Stimulated activated naive CD8-positive, alpha-beta T cell treated with anti-CD3 and anti-CD28 coated beads, Interleukin-15, Interleukin-2, amounts not matched to agents 100 ng/mL and 50 ng/mL, for 24 hours (primary cell): Measurements from ENCODE around the gene ARHGAP15.
A peak's percentile ranks its signal among the peaks of the same experiment; 100 is the strongest.

Source experiments
- H3K27ac Mint-ChIP-seq: one replicate; pipeline ENCODE4 v1.8.0; 2021; ENCODE audit warnings: mild to moderate bottlenecking, mixed read lengths
- H3K27me3 Mint-ChIP-seq: one replicate; pipeline ENCODE4 v1.8.0; 2021; ENCODE audit warnings: mixed read lengths
- H3K36me3 Mint-ChIP-seq: one replicate; pipeline ENCODE4 v1.8.0; 2021; ENCODE audit warnings: low read depth, mixed read lengths
- H3K4me1 Mint-ChIP-seq: one replicate; pipeline ENCODE4 v1.8.0; 2021; ENCODE audit warnings: low read depth, mixed read lengths
- H3K4me3 Mint-ChIP-seq: one replicate; pipeline ENCODE4 v1.8.0; 2021; ENCODE audit warnings: mild to moderate bottlenecking, mixed read lengths
- H3K9me3 Mint-ChIP-seq: one replicate; pipeline ENCODE4 v1.8.0; 2021; ENCODE audit warnings: mixed read lengths

The ARHGAP15 gene

DNA sequence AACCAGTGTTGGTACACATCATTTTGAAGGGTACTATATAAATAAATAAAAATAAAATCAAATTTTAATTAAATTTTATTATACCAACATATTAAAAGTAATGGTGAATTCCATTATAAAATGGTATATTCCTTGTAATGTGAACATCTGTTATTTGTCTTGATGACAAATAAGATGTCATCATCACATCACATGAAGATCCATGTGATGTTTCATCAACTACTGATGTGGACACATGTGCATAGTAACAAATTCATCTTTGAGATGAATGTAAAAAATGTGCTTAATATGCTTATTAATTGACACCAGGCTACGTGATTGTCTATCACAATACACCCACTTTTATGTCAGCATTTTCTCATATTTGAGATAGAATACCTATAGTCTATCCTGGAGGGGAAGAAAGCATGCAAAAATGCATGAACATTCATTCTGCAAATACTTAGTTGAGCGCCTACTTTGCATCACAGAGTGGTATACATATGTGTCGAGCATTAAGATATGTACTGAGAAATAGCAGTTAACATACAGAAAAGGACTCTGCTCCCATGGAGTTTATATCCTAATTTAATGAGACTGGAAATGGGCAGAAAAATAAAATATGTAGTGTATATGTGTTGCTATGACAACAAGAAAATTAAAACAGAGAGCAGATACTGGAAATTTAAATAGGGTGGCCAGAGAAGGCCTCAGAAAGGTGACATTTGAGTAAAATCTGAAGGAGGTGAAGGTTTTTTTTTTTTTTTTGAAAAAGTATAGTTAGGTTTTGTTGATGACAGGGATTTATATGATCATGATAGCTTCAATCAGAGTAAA, 281.1 kb downstream of the ARHGAP15 start:
- H3K4me3 Mint-ChIP-seq = no peak overlapping the region
- H3K27ac Mint-ChIP-seq = no peak overlapping the region
- H3K36me3 Mint-ChIP-seq = peaks cover 35% of the 10 kb centered on the region
- H3K27me3 Mint-ChIP-seq = no peaks in the 10 kb centered on the region
- H3K9me3 Mint-ChIP-seq = peaks cover 8% of the 10 kb centered on the region
- peaks cover 15% of the 10 kb centered on the region for H3K4me1 Mint-ChIP-seq

DNA sequence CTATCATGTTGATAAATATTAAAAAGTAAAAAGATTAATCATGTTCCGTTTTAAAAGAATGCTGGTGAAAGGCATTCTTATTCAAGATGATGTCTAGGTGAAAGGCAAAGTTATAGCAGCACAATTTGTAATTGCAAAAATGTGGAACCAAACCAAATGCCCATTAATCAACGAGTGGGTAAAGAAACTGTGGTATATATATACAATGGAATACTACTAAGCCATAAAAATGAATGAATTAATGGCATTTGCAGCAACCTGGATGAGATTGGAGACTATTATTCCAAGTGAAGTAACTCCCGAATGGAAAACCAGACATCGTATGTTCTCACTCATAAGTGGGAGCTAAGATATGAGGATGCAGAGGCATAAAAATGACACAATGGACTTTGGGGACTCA, 286.4 kb downstream of the ARHGAP15 start:
- H3K4me1 Mint-ChIP-seq = peaks cover 25% of the 10 kb centered on the region
- H3K9me3 Mint-ChIP-seq = peaks cover 8% of the 10 kb centered on the region
- H3K27me3 Mint-ChIP-seq = no peaks in the 10 kb centered on the region
- H3K27ac Mint-ChIP-seq = no peak overlapping the region
- peaks cover 28% of the 10 kb centered on the region for H3K36me3 Mint-ChIP-seq
- no peak overlapping the region for H3K4me3 Mint-ChIP-seq

DNA sequence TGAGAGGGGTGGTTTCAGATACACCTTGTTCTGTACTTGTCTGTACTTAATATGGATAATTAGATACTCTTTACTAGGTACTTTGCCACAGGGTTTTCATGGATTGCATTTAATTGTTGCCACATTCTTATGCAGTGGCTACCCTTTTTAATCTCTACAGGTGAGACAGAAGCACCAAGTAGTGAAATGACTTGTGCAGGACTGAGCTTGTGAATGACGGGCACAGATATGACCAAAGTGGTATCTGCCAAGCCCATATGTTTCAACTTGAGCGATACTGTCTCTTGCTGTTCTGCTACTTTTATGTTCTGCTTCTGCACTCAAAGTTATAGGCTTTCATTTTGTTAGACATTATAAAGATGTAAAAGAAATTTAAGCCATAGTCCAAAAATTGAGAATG, 288.2 kb downstream of the ARHGAP15 start:
- peaks cover 40% of the 10 kb centered on the region for H3K4me1 Mint-ChIP-seq
- no peak overlapping the region for H3K4me3 Mint-ChIP-seq
- no peak overlapping the region for H3K27ac Mint-ChIP-seq
- peaks cover 24% of the 10 kb centered on the region for H3K36me3 Mint-ChIP-seq
- peaks cover 4% of the 10 kb centered on the region for H3K9me3 Mint-ChIP-seq
- H3K27me3 Mint-ChIP-seq = no peaks in the 10 kb centered on the region

DNA sequence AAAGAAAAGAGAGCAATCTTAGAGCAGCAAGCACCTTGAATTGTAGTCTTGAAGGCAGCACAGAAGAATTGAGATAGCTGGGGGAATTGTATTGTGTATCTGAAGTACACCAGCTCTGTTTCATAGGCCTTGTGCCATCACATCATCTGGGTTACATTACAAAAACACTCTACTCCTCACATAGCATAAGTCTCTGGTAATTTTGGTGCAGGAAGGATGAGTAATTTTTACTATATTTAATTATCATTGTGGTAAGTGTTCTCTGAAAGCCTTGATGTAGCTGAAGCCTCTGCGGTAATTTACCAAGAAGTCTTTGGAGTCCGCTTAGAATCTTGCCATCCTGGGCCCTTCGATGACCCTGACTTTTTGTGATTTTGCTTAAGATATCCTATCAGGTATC, 291.1 kb downstream of the ARHGAP15 start:
- no peak overlapping the region for H3K4me3 Mint-ChIP-seq
- H3K36me3 Mint-ChIP-seq = peaks cover 13% of the 10 kb centered on the region
- no peaks in the 10 kb centered on the region for H3K9me3 Mint-ChIP-seq
- peaks cover 52% of the 10 kb centered on the region for H3K4me1 Mint-ChIP-seq
- H3K27ac Mint-ChIP-seq = no peak overlapping the region
- no peaks in the 10 kb centered on the region for H3K27me3 Mint-ChIP-seq

DNA sequence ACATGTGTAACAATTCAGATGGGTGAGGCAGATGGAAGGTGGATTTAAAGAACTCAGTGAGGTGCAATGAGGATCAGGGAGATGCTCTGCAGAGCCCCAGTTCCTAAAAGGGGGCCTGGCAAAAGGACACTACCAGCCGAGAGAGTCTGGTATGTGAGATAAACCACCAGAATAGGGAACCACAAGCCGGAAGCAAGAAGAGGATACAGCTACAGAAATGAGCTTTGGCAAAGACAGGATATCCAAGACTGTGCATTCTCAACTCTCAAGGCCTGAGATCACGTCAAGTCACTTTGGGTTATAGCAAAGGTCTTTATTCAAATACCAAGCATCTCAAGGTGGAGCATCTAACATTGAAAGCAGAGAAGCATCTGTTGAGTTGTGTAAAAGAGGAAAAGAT, 293.5 kb downstream of the ARHGAP15 start:
- no peaks in the 10 kb centered on the region for H3K27me3 Mint-ChIP-seq
- peak overlapping the region; percentile 15 for H3K27ac Mint-ChIP-seq
- H3K9me3 Mint-ChIP-seq = no peaks in the 10 kb centered on the region
- no peak overlapping the region for H3K4me3 Mint-ChIP-seq
- H3K36me3 Mint-ChIP-seq = peaks cover 17% of the 10 kb centered on the region
- peaks cover 45% of the 10 kb centered on the region for H3K4me1 Mint-ChIP-seq

DNA sequence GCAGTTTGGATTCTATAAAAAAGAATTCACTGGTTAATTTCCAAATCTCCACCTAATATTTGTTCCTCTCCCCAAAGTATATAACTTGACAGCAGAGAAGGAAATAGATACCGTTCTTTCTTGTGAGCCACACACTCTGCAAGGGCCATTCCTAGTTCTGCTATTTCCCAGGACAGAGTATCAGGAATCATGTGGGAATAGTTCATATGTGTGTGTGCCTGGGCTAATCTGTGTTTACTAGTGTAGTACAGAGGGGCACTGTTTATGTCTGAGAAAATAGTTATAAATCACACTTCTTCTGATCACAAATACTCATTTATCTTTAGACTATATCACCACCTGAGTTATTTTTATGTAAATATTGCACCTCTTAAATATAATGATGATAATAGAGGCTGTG, 296.7 kb downstream of the ARHGAP15 start:
- H3K36me3 Mint-ChIP-seq = peaks cover 19% of the 10 kb centered on the region
- no peaks in the 10 kb centered on the region for H3K9me3 Mint-ChIP-seq
- H3K4me1 Mint-ChIP-seq = peaks cover 52% of the 10 kb centered on the region
- no peak overlapping the region for H3K4me3 Mint-ChIP-seq
- H3K27me3 Mint-ChIP-seq = no peaks in the 10 kb centered on the region
- H3K27ac Mint-ChIP-seq = no peak overlapping the region

DNA sequence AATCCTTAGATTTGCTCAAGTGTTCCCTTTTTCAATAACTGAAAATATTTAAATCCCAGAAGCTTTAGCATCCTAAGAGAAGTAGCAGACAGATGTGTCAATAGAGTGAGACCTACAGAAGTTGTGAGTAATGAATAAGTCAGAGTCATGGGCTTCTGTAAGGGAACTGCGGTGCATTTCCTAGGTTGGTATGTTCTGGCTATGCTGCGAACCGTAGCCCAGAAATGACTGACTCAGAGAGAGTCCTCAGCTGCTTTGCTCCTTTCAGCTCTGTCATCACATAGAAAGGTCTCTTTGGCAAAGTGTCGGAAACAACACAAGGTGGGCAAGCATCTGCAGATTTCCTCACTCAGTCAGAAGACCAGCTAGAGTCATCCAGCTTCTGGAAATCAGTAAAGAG, 297.1 kb downstream of the ARHGAP15 start:
- H3K27me3 Mint-ChIP-seq = no peaks in the 10 kb centered on the region
- H3K4me3 Mint-ChIP-seq = no peak overlapping the region
- H3K27ac Mint-ChIP-seq = no peak overlapping the region
- H3K9me3 Mint-ChIP-seq = no peaks in the 10 kb centered on the region
- H3K4me1 Mint-ChIP-seq = peaks cover 53% of the 10 kb centered on the region
- peaks cover 19% of the 10 kb centered on the region for H3K36me3 Mint-ChIP-seq

DNA sequence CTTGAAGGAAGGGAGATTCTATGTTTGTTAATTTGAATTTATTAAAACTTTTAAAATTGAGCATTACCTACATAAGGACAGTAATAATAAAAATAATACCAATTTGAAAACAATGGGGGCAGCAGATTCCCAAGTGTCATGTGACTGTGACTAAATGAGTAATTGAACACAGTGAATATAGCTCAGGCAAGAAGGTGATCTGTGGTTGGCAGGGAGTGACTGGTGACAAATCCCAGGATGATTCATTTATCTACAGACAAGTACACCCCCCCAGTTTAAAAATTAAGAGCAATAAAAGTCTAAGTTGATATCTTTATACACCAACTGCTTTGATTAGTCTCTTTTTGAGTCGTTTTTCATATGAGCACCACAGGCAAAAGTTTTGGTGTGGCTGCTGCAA, 299.5 kb downstream of the ARHGAP15 start:
- H3K27ac Mint-ChIP-seq = no peak overlapping the region
- H3K36me3 Mint-ChIP-seq = peaks cover 8% of the 10 kb centered on the region
- H3K27me3 Mint-ChIP-seq = no peaks in the 10 kb centered on the region
- H3K4me3 Mint-ChIP-seq = no peak overlapping the region
- H3K4me1 Mint-ChIP-seq = peaks cover 42% of the 10 kb centered on the region
- no peaks in the 10 kb centered on the region for H3K9me3 Mint-ChIP-seq

DNA sequence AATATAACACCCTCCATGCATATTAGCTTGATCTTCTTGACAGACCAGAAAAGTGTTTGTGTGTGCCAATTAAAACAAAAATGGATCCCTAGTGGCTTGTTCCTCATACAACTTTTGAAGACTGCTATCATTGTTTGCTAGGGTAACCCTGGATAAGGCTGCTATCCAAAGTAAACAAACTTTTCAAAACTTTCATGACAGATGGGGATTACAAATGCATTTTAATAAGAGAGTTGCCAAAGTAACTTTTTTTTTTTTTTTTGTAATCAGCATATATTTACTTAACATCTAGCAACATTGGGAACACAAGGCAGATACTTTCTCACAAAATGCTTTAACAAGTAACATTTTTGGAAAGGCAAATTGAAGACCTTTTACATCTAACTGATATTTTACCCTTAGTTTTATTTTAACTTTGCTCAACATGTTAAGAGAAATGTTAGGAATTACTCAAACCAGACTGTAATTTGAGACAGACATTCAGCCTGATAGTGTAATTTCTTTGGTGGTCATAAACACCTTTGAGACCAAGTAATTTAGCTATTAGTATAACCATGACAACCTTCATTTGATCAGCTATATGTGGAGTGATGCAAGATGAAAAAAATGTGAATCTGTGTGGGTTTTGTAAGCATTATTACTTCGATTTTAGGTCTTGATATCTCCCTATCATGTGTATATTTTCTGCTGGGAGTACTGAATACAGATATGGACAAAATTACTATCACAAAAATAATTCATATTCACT, 300.9 kb downstream of the ARHGAP15 start:
- no peaks in the 10 kb centered on the region for H3K27me3 Mint-ChIP-seq
- H3K9me3 Mint-ChIP-seq = no peaks in the 10 kb centered on the region
- H3K27ac Mint-ChIP-seq = no peak overlapping the region
- no peak overlapping the region for H3K4me3 Mint-ChIP-seq
- peaks cover 8% of the 10 kb centered on the region for H3K36me3 Mint-ChIP-seq
- peaks cover 42% of the 10 kb centered on the region for H3K4me1 Mint-ChIP-seq

DNA sequence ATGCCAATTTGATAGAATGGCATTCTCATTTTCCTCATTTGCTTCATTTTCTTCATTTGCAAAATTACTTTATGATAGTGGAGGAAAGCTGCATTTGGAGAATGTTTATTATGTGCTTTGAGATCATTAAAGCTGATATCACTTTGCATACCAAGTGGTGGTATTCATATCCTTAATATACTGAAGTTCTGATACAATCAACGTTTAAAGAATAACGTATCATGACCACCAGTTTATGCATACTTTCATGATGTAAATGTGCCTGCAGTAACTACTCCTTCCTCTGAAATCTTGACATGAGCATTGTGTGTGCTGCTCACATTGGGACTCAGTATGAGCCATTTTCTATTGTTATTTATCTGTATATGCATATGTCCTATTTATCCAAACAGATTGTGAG, 302.1 kb downstream of the ARHGAP15 start:
- Mint-ChIP-seq H3K36me3 (peaks cover 4% of the 10 kb centered on the region), H3K4me3 (no peak overlapping the region), H3K4me1 (peaks cover 42% of the 10 kb centered on the region), H3K27ac (no peak overlapping the region), H3K27me3 (no peaks in the 10 kb centered on the region), H3K9me3 (no peaks in the 10 kb centered on the region)

DNA sequence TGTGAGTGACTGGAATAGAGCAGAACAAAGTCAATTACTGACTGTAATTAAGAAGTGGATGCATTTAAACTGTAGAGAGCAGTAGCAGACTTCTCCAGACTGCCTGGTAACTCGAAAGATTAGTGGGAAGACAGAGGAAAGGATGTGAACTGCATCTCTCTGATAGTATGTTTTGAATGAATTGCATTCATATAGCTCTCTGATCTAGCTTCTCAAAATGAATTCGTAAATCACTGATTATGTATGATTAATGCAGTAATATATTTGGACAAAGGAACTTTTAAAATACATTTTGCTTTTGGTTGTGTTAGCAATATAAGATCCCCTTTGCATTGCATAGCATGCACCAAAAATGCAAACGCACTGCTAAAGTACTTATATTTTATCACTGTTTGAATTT, 304.0 kb downstream of the ARHGAP15 start:
- Mint-ChIP-seq H3K4me1 (peaks cover 35% of the 10 kb centered on the region), H3K9me3 (no peaks in the 10 kb centered on the region), H3K27ac (no peak overlapping the region), H3K36me3 (peaks cover 7% of the 10 kb centered on the region), H3K4me3 (no peak overlapping the region), H3K27me3 (no peaks in the 10 kb centered on the region)

DNA sequence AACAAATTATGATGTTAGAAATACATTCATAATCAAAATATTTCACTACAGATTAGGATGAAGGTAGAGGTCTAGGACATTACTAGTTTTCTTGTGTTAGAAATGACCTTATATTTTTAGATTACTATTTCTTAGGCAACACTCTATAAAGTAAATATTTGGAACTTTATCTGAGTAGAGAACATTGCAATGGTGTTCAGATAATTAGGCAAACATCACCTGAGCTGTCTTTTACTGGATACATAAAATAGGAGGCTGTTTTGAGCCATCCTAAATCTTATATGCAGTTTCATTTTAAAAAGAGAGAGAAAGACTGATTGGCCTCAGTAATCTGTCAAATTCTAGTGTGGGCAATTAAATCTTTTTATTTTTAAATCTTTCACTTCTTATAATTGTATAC, 304.6 kb downstream of the ARHGAP15 start:
- Mint-ChIP-seq H3K36me3 (peaks cover 12% of the 10 kb centered on the region), H3K27me3 (no peaks in the 10 kb centered on the region), H3K27ac (no peak overlapping the region), H3K4me1 (peaks cover 29% of the 10 kb centered on the region), H3K4me3 (no peak overlapping the region), H3K9me3 (no peaks in the 10 kb centered on the region)

DNA sequence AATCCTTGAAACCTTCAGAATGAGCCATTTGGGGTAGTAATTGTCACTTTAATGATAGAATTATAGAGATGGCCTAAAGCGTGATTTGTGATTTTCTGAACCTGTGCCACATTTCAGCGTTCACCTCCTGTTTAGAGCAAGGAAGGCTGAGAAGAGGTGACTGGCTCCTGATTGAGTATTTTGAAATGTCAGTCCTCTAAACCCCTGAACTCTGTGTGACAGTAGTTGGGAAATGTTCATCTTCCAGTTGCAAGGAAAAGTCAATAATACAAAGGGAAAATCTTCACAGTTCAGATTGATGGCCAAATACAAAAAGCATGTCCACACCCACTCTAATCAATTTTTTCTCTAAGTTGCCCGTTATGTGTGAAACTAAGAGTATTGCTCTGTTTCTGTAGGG, 305.2 kb downstream of the ARHGAP15 start:
- no peak overlapping the region for H3K27ac Mint-ChIP-seq
- no peaks in the 10 kb centered on the region for H3K9me3 Mint-ChIP-seq
- peaks cover 24% of the 10 kb centered on the region for H3K4me1 Mint-ChIP-seq
- H3K4me3 Mint-ChIP-seq = no peak overlapping the region
- H3K27me3 Mint-ChIP-seq = no peaks in the 10 kb centered on the region
- peaks cover 13% of the 10 kb centered on the region for H3K36me3 Mint-ChIP-seq

DNA sequence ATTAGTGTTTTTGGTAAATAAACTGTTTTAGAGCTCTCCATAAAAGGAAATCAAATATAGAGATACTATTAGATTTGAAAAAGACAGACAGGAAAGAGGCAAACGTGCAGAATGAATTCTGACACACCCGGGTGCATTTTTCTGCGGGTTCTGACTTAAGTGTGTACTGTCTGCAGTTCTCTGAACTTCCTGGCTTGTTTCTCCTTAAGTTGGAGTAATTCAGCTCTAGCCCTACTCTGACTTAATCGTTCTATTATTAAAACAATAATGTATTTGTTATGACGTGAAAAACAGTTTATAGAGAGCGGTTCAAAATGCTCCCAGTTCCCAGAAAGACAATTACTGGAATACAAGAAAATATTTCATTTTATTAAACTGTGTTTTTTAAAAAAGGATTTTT, 305.9 kb downstream of the ARHGAP15 start:
- Mint-ChIP-seq H3K36me3 (peaks cover 17% of the 10 kb centered on the region), H3K27ac (no peak overlapping the region), H3K27me3 (no peaks in the 10 kb centered on the region), H3K9me3 (no peaks in the 10 kb centered on the region), H3K4me1 (peaks cover 18% of the 10 kb centered on the region), H3K4me3 (no peak overlapping the region)

DNA sequence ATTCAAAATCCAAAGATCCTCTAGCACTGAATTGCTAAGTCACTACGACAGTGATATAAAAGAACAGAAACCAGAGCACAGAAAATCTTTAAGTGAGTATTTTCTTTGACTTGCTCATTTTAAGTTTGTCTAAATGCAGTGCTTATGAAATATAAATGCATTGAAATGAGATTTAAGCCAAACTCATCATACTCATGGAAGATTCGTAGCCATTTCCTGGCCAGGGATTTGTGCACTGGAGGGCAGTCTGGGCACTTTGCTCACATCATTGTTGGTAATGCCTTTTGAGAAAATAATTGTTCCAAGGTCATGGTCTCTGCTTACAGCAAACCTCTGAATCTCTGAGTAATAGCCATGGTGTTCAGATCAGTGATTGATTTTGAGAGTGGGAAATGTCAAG, 307.7 kb downstream of the ARHGAP15 start:
- Mint-ChIP-seq H3K27ac (no peak overlapping the region), H3K4me3 (no peak overlapping the region), H3K4me1 (peaks cover 9% of the 10 kb centered on the region), H3K9me3 (no peaks in the 10 kb centered on the region), H3K36me3 (peaks cover 17% of the 10 kb centered on the region), H3K27me3 (no peaks in the 10 kb centered on the region)
